Measurements from ENCODE around the gene NAA38.
A peak's percentile ranks its signal among the peaks of the same experiment; 100 is the strongest.

NAA38 gene

GRCh38 chr17:7841396-7841914 lies 15.9 kb downstream of the NAA38 start:
- peak; percentile 92 for DNase-seq (ENCODE audit: low read depth)

DNA sequence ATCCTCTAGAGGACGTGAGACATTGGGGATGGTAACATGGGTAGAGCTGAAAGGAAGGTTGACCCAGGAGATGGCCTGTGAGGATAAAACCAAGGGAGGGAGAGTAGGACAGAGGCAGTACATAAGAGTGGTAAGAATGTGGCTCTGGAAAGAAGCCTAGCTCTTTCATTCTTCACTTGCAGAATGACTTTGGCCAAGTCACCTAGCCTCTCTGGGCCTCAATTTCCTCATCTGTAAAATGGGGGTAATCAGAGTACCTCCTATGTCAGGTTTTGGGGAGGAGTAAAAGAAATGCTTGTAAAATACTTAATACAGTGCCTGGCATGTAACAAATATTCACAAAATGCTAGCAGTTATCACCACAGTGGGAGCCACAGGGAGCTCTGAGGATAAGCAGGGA lies 16.5 kb downstream of the NAA38 start:
- no peak for DNase-seq (ENCODE audit: low read depth)

- no peak for DNase-seq (ENCODE audit: low read depth)
Measured at GRCh38 chr17:7840441-7840840, 16.9 kb downstream of the NAA38 start.

- DNase-seq (ENCODE audit: low read depth): no peak
Measured at GRCh38 chr17:7839876-7840261, 17.5 kb downstream of the NAA38 start.

DNA sequence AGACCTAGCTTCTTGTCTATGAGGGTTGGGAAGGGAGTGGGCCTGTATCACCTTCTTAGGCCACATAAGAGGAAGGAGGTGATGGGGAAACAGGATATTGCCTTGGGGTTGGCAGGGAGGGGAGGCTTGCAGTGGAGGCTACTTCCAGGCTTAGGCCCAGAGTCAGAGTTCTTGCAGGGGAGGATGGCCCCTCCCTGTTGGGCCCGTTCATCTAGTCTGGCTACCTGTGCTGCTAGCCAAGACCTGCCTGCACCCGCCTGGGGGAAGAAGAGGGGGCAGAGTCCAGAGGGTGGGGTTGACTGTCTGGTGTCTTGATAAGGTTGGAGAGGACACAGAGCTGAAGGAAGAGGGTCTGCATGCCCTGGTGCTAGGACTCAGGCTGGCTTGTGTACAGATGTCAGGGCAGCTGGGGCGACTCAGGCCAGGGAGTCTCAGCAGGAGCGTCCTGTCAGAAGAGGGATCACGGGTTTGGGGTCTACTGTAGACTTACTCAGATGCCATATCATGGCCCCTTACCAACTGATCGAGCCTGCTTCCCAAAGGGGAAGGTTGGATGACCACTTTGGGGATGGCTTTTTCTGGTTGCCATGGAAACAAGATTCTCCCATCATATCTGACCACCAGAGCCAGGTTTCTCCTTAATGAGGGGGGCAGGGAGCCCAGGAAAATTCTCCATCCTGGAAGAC lies 18.0 kb downstream of the NAA38 start:
- DNase-seq (ENCODE audit: low read depth): no peak

DNA sequence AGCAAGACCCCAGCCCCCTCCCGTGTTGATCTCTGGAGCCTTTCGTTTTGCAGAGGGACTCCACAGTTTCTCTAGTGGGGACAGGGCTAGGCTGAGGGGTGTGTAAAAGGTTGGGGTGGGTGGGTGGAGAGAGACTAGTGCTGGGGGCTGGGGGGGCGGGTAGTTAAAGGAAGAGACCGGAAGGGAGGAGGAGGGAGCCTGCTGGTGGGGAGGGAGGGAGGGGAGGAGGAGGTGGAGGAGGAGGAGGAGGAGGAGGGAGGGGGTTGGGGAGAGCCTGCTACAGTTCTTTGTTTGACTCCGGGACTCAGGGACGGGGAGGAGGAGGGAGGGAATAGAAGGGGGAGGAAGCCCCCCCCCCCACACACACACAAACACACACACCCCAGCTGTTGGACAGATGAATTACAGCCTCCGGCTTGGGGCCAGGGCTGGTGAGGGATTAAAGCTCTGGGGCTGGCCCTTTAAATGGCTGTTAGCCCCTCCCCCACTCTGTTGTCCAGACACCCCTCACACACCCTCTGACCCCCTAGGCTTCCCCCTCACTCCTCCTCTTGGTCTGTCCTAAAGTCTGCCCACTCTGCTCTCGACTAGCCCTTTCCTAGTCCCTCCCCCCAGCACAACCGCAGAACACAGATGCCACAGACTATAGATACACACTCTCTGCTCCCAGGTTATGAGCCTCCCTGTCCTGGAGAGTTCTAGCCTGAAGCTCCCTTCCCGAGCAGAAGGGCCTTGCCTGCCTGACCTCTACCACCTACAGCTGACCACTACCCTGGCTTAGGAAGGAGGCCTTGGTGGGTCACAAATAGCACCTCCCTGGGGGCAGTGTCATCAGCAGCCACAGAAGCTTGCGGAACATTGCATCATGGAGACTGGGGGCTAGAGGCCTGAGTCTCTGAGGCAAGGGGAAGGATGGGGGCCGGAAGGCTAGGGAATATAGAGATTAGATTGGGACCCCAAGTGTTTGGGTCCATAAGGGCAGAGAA lies 19.0 kb downstream of the NAA38 start:
- no peak for DNase-seq (ENCODE audit: low read depth)

DNA sequence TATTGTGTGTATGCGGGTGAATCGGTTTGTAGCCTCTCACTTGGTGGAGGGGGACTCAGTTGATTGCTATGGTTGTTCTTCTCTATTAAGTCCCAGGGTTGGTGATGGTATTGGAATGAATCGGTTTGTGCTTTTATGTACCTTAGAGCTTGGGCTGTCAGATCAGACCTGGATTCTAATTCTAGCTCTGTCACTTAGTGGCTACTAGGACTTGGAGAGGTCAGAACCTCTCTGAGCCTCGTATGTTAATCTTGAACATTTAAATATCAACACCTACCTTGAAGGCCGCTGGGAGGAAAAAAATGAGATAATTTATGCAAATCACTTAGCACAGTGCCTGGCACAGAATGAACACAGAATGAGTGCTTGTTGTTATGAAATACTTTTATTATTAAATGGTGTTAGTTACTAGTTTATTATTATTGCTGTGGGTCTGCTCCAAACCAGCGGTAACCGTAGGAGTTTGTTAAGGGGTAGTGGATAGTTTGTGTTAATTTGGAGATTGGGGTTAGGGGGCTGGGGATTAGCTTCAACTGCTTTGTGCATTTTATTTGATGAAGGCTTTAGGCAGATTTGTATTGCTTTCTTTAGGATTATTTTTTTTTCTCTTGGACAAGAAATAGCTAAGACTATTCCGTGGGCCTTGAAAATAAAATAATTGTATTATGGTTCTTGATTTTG lies 19.8 kb downstream of the NAA38 start:
- DNase-seq (ENCODE audit: low read depth): no peak

DNA sequence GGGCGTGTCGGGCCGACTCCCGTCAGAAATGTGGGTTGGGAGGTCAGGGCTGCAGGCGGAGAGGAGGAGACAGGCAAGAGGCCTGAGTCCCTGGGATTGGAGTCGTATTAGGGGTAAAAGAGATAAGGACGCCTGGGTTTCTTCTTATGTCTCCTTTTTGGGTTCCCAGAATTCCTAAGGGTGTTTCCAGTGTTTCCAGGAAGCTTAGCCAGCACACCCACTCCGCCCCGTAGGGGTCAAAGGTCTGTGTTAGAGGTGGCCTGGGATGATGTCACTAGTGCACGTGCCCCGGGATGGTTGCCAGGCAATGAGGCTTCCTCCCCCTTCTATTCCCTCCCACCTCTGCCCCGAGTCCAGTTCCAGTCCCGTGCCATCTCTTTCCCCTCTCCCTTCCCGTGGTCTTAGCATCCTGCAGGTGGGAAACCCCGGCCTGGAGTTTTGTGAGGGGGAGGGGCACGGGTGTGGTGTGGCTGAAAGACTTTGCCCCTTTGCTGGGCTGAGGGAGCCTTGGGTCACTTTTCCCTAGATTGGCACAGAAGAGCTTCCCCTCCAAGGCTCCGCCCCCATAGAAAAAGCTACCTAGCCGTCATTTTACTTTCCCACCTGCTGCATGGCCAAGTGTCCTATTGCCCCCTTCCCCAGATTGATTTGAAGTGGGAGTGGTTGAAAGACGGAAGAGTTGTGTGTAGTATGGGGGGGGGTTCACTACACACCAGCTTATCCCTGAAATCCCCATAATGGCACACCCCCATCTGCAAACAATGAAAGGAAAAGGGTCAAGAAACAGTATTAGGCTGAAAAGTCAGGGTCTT lies 20.6 kb downstream of the NAA38 start:
- DNase-seq (ENCODE audit: low read depth): peak; percentile 69

DNA sequence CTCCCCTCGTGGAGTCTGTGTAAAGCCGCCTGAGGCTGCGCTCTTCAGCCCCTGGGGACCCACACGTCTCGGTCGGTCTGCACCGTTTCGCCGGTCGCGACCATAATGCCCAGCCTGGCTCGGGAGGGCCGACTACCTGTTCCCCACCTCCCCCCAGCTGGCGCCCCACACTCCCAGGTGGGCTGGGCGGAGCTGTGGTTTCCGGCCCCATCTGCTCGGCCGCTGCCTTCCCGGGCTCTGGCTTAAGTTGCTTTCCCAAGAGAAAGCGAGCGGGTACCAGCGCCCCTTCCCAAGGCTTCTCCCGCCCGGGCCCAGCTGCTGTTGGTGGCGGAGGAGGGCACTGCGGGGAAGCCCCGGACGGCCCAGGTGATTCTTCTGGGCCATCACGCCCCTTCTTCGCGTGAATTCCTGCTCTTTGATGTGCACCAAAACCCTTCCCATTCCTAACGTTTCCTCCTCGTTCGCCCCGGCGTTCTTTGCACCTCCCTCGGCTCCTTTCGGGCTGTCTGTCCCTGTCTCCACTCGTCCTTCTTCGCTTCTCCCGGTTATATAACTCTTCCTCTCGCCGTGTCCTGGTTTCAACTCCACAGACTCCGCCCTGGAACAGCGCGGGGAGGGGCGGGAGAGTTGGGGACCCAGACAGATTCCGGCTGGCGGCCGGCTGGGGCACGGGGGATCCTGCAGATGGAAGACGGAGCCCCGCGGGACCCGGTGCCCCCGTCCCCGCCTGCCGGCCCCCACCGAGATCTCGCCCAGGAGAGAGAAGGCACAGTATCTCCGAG lies 21.4 kb downstream of the NAA38 start:
- peak; percentile 46 for DNase-seq (ENCODE audit: low read depth)

- peak; percentile 89 for DNase-seq (ENCODE audit: low read depth)
Measured at GRCh38 chr17:7834957-7835813, 22.2 kb downstream of the NAA38 start.

- no peak for DNase-seq (ENCODE audit: low read depth)
Measured at GRCh38 chr17:7834542-7834956, 22.8 kb downstream of the NAA38 start.

GRCh38 chr17:7833795-7834541 lies 23.4 kb downstream of the NAA38 start, which contains the start of gene KDM6B:
Gene KDM6B, plus strand, starts transcription at chr17:7834217. Its CDS starts 11,338 bp downstream, at chr17:7845555.
- DNase-seq (ENCODE audit: low read depth): peak; percentile 85

GRCh38 chr17:7833011-7833794 lies 24.2 kb downstream of the NAA38 start:
- no peak for DNase-seq (ENCODE audit: low read depth)

DNA sequence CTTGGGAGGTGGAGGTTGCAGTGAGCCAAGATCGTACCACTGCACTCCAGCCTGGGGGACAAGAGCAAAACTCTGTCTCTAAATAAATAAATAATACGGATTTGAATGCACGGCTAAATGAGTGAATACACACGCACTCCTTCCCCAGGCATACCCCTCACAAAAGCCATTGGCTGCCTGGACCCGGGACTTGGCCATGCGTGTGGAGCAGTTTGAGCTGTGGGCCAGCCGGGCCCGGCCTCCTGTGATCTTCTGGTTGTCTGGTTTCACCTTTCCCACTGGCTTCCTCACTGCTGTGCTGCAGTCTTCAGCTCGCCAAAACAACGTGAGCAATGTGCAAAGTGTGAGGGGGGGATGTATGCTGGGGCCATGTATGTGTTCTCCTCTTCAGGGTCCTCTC lies 24.9 kb downstream of the NAA38 start:
- DNase-seq (ENCODE audit: low read depth): no peak

- DNase-seq (ENCODE audit: low read depth): no peak
Measured at GRCh38 chr17:7831233-7831632, 26.1 kb downstream of the NAA38 start.

- DNase-seq (ENCODE audit: low read depth): no peak
Measured at GRCh38 chr17:7830616-7831015, 26.7 kb downstream of the NAA38 start.

- no peak for DNase-seq (ENCODE audit: low read depth)
Measured at GRCh38 chr17:7825206-7825990, 32.0 kb downstream of the NAA38 start.
